NT2/D1 (cell line): ENCODE results near the gene SPART.

Experiments used
- SUZ12 ChIP-seq: IDR thresholded peaks from 2 replicates; pipeline ENCODE4 v1.6.1; 2011; ENCODE audit not compliant: insufficient read length, insufficient read depth; ENCODE audit errors: extremely low read depth
- ZNF274 ChIP-seq: IDR thresholded peaks from 2 replicates; pipeline ENCODE4 v1.6.1; 2011; ENCODE audit warnings: mild to moderate bottlenecking, low read depth, low read length

DNA sequence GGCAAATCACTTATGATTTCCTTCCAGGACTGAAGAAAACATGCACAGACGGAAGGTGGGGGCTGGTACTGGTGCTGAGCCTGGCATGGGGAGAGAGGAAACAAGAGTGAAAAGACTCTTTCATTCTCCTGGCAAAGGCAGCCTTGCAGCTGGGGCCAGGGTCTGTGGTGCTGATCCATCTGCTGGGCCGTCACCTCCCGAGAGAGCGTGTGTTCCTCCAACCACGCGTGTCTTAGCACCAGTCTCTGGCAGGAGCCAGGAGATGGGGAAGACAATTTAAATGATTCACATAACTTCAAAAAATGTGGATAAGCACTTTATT is 23.9 kb upstream of the SPART start:
- TF ChIP-seq SUZ12 (no peak), ZNF274 (no peak)
